HL-60/S4 treated with phorbol 12-myristate 13-acetate at 8.2 ng/mL for 4 days and 3 days (cell line): ENCODE results near the gene FXYD6.
"Not testable (repeated sequence)": the region's sequence is repeated elsewhere in the genome, so short reads cannot be mapped to it uniquely, and the experiment has no call there.

ENCODE experiments used
- in situ Hi-C: fragments of 300-500 bp; cut with MboI; formaldehyde crosslinking; loops from 2 replicates; pipeline ENCODE4 v1.15.0; 2022; ENCODE audit warnings: low sequenced_read_pairs

FXYD6 gene

GRCh38 chr11:117876341-117877119 lies at the start of gene FXYD6:
Gene FXYD6 (minus strand): TSS chr11:117876658. CDS start chr11:117842776, 33,882 bp downstream.
- in situ Hi-C loops = no loop called here

GRCh38 chr11:117926166-117926565 lies 49.7 kb upstream of the FXYD6 start:
- in situ Hi-C loops = not testable (repeated sequence)

GRCh38 chr11:117925198-117925925 lies 48.9 kb upstream of the FXYD6 start:
- in situ Hi-C loops = no loop called here

- in situ Hi-C loops = no loop called here
Measured at GRCh38 chr11:117924631-117925170, 48.2 kb upstream of the FXYD6 start.

GRCh38 chr11:117923773-117924172 lies 47.3 kb upstream of the FXYD6 start:
- in situ Hi-C loops = no loop called here

GRCh38 chr11:117923275-117923674 lies 46.8 kb upstream of the FXYD6 start:
- in situ Hi-C loops = no loop called here

GRCh38 chr11:117921893-117922292 lies 45.4 kb upstream of the FXYD6 start:
- in situ Hi-C loops = no loop called here

- in situ Hi-C loops = no loop called here
Measured at GRCh38 chr11:117921456-117921855, 45.0 kb upstream of the FXYD6 start.

- in situ Hi-C loops = no loop called here
Measured at GRCh38 chr11:117919781-117920221, 43.3 kb upstream of the FXYD6 start.

GRCh38 chr11:117919341-117919740 lies 42.9 kb upstream of the FXYD6 start:
- in situ Hi-C loops = no loop called here

GRCh38 chr11:117918366-117919255 lies 42.2 kb upstream of the FXYD6 start:
- in situ Hi-C loops = no loop called here

- in situ Hi-C loops = no loop called here
Measured at GRCh38 chr11:117917591-117918151, 41.2 kb upstream of the FXYD6 start.

- in situ Hi-C loops = no loop called here
Measured at GRCh38 chr11:117916956-117917355, 40.5 kb upstream of the FXYD6 start.

GRCh38 chr11:117915672-117916235 lies 39.3 kb upstream of the FXYD6 start:
- in situ Hi-C loops = no loop called here

GRCh38 chr11:117914991-117915618 lies 38.6 kb upstream of the FXYD6 start:
- in situ Hi-C loops = no loop called here

GRCh38 chr11:117914398-117914761 lies 37.9 kb upstream of the FXYD6 start:
- in situ Hi-C loops = no loop called here

- in situ Hi-C loops = no loop called here
Measured at GRCh38 chr11:117913736-117914397, 37.4 kb upstream of the FXYD6 start.

GRCh38 chr11:117912497-117912896 lies 36.0 kb upstream of the FXYD6 start:
- in situ Hi-C loops = no loop called here

- in situ Hi-C loops = no loop called here
Measured at GRCh38 chr11:117911694-117912093, 35.2 kb upstream of the FXYD6 start.
